ENCODE measurements around the gene FAM222A.

DNA sequence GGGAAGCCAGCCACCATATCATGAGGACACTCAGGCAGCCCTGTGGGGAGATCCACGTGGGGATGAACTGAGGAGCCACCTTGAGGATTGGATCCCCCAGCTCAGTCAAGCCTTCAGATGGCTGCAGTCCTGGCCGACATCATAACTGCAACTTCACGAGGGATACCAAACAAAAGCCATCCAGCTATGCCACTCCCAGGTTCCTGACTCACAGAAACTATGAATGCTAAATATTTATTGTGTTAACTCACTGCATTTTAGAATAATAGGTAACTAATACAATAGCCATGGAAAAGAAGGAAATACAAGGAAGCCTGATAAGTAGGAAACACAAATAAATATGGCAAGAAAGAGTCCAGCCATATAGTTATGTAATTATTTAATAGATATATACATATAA lies 42.1 kb upstream of the FAM222A start:
- TF ChIP-seq, protein P1, sequence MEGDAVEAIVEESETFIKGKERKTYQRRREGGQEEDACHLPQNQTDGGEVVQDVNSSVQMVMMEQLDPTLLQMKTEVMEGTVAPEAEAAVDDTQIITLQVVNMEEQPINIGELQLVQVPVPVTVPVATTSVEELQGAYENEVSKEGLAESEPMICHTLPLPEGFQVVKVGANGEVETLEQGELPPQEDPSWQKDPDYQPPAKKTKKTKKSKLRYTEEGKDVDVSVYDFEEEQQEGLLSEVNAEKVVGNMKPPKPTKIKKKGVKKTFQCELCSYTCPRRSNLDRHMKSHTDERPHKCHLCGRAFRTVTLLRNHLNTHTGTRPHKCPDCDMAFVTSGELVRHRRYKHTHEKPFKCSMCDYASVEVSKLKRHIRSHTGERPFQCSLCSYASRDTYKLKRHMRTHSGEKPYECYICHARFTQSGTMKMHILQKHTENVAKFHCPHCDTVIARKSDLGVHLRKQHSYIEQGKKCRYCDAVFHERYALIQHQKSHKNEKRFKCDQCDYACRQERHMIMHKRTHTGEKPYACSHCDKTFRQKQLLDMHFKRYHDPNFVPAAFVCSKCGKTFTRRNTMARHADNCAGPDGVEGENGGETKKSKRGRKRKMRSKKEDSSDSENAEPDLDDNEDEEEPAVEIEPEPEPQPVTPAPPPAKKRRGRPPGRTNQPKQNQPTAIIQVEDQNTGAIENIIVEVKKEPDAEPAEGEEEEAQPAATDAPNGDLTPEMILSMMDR (IDR thresholded peaks at IDR 0.05; ENCODE audit: low read length) = no peak
- no peak for TF ChIP-seq EZH2 (optimal IDR thresholded peaks at IDR 0.05; ENCODE audit: low read depth, low read length)

Measured in MM.1S (cell line).